ENCODE measurements around the gene POFUT1.
"Not testable (repeated sequence)": the region's sequence is repeated elsewhere in the genome, so short reads cannot be mapped to it uniquely, and the experiment has no call there.

Gene POFUT1

DNA sequence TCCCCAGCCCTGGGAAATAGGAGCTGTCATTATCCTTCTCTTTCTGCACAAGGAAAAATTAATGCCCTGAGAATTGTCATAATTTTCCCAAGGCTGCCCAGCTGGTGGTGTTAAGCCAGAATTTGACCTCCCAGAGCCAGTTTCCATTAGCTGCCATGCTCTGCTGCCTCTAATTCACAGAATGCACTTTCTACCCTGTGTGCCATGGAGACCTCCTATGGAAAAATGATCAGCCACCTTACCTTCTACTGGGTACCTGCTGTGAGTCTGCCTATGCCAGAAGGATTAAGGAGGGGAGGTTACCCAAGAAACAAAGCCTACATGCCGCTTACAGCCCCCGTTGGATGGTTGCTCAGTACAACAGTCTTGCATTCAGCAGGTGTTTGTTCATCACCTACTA is 29.1 kb downstream of the POFUT1 start:
- DNase-seq, result no peak

- no peak for DNase-seq
These were observed 29.7 kb downstream of the POFUT1 start for GRCh38 chr20:32237419-32237818.

DNA sequence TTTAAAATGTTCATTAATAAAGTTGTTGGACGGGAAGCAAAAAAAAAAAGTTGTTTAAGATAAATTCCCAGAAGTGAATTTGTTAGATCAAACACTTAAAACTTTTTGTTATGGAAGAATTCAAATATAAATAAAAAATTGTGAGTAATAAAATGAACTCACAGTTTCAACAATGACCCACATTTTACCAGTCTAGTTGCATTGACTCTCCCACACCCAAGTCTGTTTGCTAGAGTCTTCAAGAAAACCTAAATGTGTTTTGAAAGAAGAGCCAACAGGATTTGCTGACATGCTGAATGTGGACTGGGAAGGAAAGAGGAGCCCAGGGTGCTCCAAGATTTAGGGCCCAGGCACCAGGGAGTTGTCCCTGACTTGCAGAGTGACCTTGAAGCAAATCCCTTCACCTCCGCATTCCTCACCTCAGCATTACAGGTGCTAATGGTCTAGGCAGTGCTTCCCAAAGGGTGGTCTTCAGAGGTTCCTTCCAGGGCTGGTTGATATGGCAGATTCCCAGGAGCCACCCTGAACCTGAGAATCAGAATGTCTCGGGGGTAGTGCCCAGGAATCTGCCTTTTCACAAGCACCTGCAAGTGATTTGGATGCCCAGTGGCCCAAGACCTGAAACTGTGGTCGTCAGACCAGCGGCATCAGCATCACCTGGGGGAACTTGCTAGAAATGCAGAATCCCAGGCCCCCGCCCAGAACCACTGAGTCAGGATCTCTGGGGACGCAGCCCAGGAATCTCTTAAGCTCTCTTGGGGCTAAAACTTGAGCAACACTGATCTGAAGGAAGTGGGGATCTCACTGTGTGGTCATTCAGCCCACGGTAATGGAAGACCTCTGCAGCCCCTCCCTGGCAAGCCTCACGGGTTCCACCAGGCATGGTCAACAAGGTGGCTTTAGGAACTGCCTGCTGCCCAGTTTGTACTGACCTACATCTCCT is 31.1 kb downstream of the POFUT1 start:
- DNase-seq, result no peak

DNA sequence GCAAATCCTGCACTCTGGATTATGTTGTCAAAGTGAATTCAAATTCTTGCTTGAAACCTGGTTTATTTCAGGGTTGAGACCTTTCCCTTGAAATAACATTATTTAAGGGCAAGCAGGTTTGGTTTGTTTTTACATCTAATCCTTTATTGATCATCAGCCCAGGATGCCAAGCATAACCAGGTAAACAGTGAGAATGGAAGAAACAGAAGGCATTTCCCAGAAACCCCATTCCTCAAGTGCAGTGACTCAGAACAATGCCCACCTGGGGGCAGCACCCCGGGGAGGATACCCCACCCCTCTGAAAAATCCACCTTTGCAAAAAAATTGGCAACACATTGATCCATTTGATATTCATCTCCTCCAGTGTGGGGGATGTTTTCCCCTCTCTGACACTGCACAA is 32.5 kb downstream of the POFUT1 start:
- DNase-seq, result no peak

DNA sequence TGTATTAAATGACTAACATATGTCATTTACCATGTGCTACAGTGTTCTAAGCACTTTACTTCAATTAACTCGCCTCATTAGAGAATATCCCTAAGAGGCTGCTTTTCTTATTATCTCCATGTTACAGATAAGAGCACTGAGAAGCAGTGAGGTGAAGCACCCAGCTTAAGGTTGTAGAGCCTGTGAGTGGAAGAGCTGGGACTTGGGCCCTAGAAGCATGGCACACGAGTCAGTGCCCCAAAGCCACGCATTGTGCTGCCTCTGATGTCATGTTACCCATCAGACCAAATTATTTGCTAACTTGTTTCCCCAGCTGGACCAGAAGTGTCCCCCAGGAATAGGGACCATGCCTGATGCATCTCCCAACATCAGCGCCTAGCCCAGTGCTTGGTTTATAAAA is 34.1 kb downstream of the POFUT1 start:
- no peak for DNase-seq

DNA sequence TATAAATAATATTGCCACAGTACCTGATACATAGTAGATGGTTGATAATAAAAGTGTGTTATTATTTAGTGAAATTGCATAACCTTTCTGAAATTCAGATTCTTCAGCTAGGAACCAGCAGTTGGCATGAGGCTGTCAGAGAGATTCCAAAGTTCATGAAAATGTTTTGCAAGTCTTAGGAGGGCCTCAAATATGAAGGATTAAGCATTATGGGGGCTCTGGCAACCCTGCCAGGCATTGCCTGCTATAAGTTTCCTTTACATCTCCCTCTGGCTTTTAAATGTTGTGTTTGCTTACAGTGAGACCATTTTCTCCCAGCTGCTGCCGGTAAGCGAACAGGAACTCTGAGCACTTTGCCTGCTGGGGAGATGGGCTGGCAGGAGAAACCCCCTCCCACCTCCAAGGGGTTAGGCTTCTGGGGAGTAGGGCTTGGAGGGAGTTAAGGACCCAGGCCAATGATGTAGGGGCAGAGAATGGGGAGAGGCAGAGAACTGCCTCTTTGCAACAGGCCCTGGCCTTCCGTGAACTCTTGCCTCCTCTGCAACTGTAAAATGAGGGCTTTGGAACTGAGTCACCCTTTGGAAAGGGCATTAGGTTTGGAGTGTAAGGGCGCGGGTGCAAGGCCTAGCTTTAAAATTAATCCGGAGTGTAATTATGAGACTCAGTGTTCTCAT is 36.6 kb downstream of the POFUT1 start:
- DNase-seq, result no peak

DNA sequence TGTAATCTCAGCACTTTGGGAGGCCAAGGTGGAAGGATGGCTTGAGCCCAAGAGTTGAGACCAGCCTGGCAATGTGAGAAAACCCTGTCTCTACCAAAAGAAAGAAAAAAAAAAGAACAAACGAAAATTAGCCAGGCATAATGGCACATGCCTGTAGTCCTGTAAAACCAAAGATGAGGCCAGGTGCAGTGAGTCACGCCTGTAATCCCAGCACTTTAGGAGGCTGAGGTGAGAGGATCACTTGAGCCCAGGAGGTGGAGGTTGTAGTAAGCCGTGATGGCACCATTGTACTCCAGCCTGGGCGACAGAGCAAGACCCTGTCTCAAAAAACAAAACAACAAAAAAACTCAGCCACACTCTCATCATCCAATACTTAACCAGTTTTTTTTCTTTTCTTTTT is 37.3 kb downstream of the POFUT1 start:
- DNase-seq, result no peak

DNA sequence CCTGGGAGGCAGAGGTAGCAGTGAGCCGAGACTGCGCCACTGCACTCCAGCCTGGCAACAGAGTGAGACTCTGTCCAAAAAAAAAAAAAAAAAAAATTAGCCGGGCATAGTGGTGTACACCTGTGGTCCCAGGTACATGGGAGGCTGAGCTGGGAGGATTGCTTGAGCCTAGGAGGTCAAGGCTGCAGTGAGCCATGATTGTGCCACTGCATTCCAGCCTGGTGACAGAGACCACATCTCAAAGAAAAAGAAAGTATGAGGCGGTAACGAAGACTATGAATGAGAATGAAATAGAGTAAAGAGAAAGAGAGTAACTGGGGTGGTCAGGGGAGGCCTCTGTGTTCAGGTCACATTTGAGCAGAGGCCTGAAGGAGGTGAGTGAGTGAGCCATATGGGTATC is 38.5 kb downstream of the POFUT1 start:
- not testable (repeated sequence) for DNase-seq

- no peak for DNase-seq
These were observed 40.4 kb downstream of the POFUT1 start for GRCh38 chr20:32248043-32248442.

DNA sequence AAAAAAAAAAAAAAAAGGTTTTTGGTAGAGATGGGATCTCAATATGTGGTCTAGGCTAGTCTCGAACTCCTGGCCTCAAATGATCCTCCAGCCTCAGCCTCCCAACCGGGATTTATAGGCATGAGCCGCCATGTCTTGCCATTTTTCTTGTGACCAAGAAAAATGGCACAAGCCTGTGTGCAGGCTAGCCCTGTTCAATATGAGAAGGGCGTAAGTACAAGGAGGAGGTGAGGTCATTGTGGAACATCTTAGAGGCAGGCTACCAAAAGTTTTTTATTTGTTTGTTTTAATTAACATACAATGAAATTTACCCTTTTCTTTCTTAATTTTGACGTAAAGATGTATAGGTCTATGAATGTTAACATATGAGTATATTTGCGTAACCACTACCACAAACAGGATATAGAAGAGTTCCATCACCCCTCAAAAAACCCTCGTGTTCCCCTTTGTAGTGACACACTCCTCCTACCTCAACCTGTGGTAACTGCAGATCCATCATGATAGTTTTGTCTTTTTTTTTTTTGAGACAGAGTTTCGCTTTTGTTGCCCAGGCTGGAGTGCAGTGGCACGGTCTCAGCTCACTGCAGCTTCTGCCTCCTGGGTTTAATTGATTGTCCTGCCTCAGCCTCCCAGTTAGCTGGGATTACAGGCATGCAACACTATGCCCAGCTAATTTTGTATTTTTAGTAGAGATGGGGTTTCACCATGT is 41.5 kb downstream of the POFUT1 start:
- DNase-seq, result no peak

DNA sequence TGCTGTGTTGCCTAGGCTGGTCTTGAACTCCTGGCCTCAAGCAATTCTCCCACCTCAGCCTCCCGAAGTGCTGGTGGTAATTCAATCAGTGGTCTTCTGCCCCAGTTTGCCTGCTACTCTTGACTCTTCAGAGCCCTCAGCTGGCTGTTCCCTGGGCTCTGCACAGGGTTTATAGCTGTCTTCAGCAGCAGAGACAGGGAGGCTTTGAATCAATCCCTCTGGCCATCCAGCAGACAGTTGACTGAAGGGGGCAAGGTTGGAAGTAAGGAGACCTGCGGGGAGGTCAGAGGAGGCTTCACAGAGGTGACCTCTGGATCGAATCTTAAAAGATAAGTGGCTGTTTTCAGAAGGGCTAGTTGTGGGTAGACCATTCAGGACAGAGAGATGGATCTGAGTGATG is 43.8 kb downstream of the POFUT1 start:
- no peak for DNase-seq

GRCh38 chr20:32252189-32252588 is 44.5 kb downstream of the POFUT1 start:
- no peak for DNase-seq

DNA sequence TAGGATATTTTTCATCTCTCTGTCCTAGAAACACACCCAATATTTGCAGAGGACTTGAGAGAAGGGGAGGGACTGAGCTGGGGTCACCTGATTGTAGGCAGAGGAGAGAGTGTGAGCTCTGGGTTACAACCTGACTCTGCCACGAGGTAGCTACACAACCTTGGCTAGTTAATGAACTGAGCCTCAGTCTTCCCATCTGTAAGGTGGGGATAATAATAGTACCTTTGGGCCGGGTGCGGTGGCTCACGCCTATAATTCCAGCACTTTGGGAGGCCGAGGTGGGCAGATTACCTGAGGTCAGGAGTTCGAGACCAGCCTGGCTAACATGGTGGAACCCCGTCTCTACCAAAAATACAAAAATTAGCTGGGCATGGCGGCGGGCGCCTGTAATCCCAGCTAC is 53.3 kb downstream of the POFUT1 start:
- DNase-seq, result not testable (repeated sequence)

DNA sequence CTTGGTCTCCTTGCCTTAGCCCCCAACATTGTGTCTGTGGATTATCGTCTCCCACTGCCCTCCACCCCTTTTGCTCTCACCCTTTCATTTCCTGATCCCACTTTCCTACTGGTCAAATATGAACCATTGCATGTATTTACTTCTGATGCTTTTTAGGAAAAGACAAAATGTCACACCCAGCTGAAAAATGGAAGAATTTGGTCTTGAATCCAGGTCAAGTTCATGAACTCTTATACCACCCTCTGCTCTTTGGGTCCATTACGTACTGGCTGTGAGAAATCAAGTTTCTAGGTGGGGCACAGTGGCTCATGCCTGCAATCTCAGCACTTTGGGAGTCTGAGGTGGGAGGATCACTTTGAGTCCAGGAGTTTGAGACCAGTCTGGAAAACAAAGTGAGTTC is 54.0 kb downstream of the POFUT1 start:
- no peak for DNase-seq

GRCh38 chr20:32263398-32263954 is 55.8 kb downstream of the POFUT1 start:
- DNase-seq, result no peak

DNA sequence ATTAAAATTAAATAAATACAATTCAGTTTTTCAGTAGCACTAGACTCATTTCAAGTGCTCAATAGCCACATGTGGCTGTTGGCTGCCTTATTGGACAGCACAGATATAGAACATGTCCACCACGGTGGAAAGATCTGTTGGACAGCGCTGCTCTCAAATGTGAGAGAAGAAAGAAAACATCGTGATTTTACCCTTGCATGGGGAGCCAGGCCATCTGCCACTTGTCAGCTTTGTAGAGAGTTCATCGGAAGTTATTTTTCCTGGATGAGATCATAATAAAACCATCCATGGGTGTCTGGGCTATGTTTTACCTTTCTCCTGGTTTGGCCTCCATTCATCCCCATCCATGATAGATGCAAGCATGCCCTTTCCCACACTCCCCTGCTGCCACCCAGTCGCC is 63.9 kb downstream of the POFUT1 start:
- DNase-seq, result no peak

- no peak for DNase-seq
These were observed 66.7 kb downstream of the POFUT1 start for GRCh38 chr20:32274359-32274758.

GRCh38 chr20:32275163-32275562 is 67.5 kb downstream of the POFUT1 start:
- not testable (repeated sequence) for DNase-seq

GRCh38 chr20:32277361-32278198 is 69.9 kb downstream of the POFUT1 start, which contains the start of gene KIF3B:
TSS of gene KIF3B (plus strand) at chr20:32277651. CDS start at chr20:32309778, 32,127 bp downstream.
- peak; percentile 91 for DNase-seq

GRCh38 chr20:32278199-32278643 is 70.5 kb downstream of the POFUT1 start:
- no peak for DNase-seq

DNA sequence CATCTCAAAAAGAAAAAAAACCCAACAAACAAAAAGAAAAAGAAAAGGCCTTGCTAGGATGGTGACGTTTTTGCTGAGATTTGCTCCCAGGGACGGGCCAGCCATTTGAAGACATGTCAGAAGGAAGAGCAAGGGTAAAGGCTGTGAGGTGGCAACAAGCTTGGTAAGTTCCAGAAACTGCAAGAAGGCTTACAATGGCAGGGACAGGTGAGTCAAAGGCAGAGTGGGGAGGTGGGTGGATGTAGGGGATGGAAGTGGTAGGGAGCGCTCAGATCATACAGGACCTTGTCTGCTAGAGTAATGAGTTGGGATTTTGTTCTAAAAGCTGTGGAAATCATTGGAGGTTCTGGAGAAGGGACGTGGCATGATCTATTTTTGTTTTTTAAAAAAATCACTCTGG is 74.0 kb downstream of the POFUT1 start:
- DNase-seq, result no peak

DNA sequence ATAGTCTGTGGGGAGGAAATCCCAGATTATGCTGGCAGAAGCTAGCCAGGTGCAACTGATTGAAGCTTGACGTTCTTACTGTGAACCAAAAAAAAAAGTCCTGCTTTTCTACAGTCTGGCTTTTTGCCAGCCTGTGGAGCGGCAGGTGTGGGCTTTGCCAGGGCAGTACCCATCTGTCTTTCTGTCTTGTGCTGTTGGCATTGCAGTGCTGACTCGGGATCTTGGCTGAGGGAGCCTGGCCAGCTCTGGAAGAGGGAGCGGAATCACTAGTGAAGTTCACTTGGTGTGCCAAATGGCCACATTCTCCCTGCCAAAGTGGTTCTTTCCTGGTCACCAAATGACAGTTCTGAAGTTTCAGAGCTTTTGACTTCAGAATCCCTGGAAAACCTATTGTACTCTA is 74.8 kb downstream of the POFUT1 start:
- peak; percentile 44 for DNase-seq
